ENCODE results near the gene PDE6H. TPM values are rescaled to one million over a fixed set of nuclear protein-coding genes. Genes with fewer than 3 reads are reported as not detected.

PDE6H gene
- total RNA-seq, 1 experiment from 2014 or later: not detected

- Histone ChIP-seq H3K27me3 (replicated peaks; ENCODE audit: control insufficient read depth, insufficient read depth, low read length) (no peaks in the 10 kb centered on the region), H3K36me3 (ENCODE audit: control insufficient read depth, insufficient read depth, low read length) (no peaks in the 10 kb centered on the region), H3K9me3 (no peaks in the 10 kb centered on the region), H3K4me1 (peaks cover 33% of the 10 kb centered on the region), H3K4me3 (ENCODE audit: low read depth, low read length) (no peak overlapping the region)
- Mint-ChIP-seq H3K9me3 (ENCODE audit: unreplicated experiment) (peaks cover 31% of the 10 kb centered on the region), H3K27me3 (ENCODE audit: insufficient read depth, unreplicated experiment) (no peaks in the 10 kb centered on the region), H3K36me3 (ENCODE audit: insufficient read depth, unreplicated experiment) (no peaks in the 10 kb centered on the region), H3K4me3 (ENCODE audit: unreplicated experiment) (no peak overlapping the region), H3K4me1 (ENCODE audit: low read depth, unreplicated experiment) (peaks cover 30% of the 10 kb centered on the region), H3K27ac (ENCODE audit: unreplicated experiment) (no peak overlapping the region)
- ChIA-PET CTCF (interaction anchor here (0.6 kb wide), 1 partner anchor 42 kb away, joined by 3 read pairs; no protein-coding TSS in a partner anchor), POLR2A (no interaction called here)
- BruUV-seq (replicated peaks): no TSS peak
- DNase-seq: no peak
- intact Hi-C loops (cut with micrococcal nuclease; ENCODE audit: unreplicated experiment): no loop called here
- no peak for TF ChIP-seq CTCF (IDR thresholded peaks at IDR 0.05; ENCODE audit: insufficient read depth in 1 of 2, low read depth in 1 of 2, low read length in 1 of 2, severe bottlenecking in 1 of 2, unreplicated experiment in 1 of 2)
Measured at GRCh38 chr12:14953752-14954151, 19.1 kb upstream of the PDE6H start.

GRCh38 chr12:14954269-14954668 lies 18.6 kb upstream of the PDE6H start:
- H3K36me3 Mint-ChIP-seq (ENCODE audit: insufficient read depth, unreplicated experiment): no peaks in the 10 kb centered on the region
- DNase-seq: no peak
- H3K4me3 Mint-ChIP-seq (ENCODE audit: unreplicated experiment): no peak overlapping the region
- no peaks in the 10 kb centered on the region for H3K27me3 Mint-ChIP-seq (ENCODE audit: insufficient read depth, unreplicated experiment)
- peaks cover 28% of the 10 kb centered on the region for H3K4me1 ChIP-seq
- H3K9me3 Mint-ChIP-seq (ENCODE audit: unreplicated experiment): peaks cover 31% of the 10 kb centered on the region
- no peaks in the 10 kb centered on the region for H3K9me3 ChIP-seq
- BruUV-seq (replicated peaks): no TSS peak
- TF ChIP-seq CTCF (IDR thresholded peaks at IDR 0.05; ENCODE audit: insufficient read depth in 1 of 2, low read depth in 1 of 2, low read length in 1 of 2, severe bottlenecking in 1 of 2, unreplicated experiment in 1 of 2): no peak
- POLR2A ChIA-PET: no interaction called here
- H3K27me3 ChIP-seq (replicated peaks; ENCODE audit: control insufficient read depth, insufficient read depth, low read length): no peaks in the 10 kb centered on the region
- H3K36me3 ChIP-seq (ENCODE audit: control insufficient read depth, insufficient read depth, low read length): no peaks in the 10 kb centered on the region
- no peak overlapping the region for H3K4me3 ChIP-seq (ENCODE audit: low read depth, low read length)
- peaks cover 25% of the 10 kb centered on the region for H3K4me1 Mint-ChIP-seq (ENCODE audit: low read depth, unreplicated experiment)
- intact Hi-C loops (cut with micrococcal nuclease; ENCODE audit: unreplicated experiment): no loop called here
- no peak overlapping the region for H3K27ac Mint-ChIP-seq (ENCODE audit: unreplicated experiment)
- CTCF ChIA-PET: interaction anchor here (0.6 kb wide), 1 partner anchor 41 kb away, joined by 3 read pairs; no protein-coding TSS in a partner anchor

- H3K4me3 Mint-ChIP-seq (ENCODE audit: unreplicated experiment): no peak overlapping the region
- DNase-seq: no peak
- H3K4me1 ChIP-seq: peaks cover 11% of the 10 kb centered on the region
- no peaks in the 10 kb centered on the region for H3K9me3 ChIP-seq
- no peak for TF ChIP-seq CTCF (IDR thresholded peaks at IDR 0.05; ENCODE audit: insufficient read depth in 1 of 2, low read depth in 1 of 2, low read length in 1 of 2, severe bottlenecking in 1 of 2, unreplicated experiment in 1 of 2)
- peaks cover 19% of the 10 kb centered on the region for H3K9me3 Mint-ChIP-seq (ENCODE audit: unreplicated experiment)
- ChIA-PET POLR2A (no interaction called here), CTCF (no interaction called here)
- no peak overlapping the region for H3K27ac Mint-ChIP-seq (ENCODE audit: unreplicated experiment)
- no peak overlapping the region for H3K4me3 ChIP-seq (ENCODE audit: low read depth, low read length)
- H3K36me3 ChIP-seq (ENCODE audit: control insufficient read depth, insufficient read depth, low read length): no peaks in the 10 kb centered on the region
- H3K27me3 Mint-ChIP-seq (ENCODE audit: insufficient read depth, unreplicated experiment): no peaks in the 10 kb centered on the region
- H3K27me3 ChIP-seq (replicated peaks; ENCODE audit: control insufficient read depth, insufficient read depth, low read length): no peaks in the 10 kb centered on the region
- no TSS peak for BruUV-seq (replicated peaks)
- H3K4me1 Mint-ChIP-seq (ENCODE audit: low read depth, unreplicated experiment): peaks cover 6% of the 10 kb centered on the region
- no peaks in the 10 kb centered on the region for H3K36me3 Mint-ChIP-seq (ENCODE audit: insufficient read depth, unreplicated experiment)
- intact Hi-C loops (cut with micrococcal nuclease; ENCODE audit: unreplicated experiment): no loop called here
Measured at GRCh38 chr12:14956024-14956891, 16.6 kb upstream of the PDE6H start.
